Stimulated activated CD4-positive, alpha-beta T cell treated with anti-CD3 and anti-CD28 coated beads, Interleukin-4, amount 100 ng/mL, for 4 hours (primary cell): ENCODE results near the gene PDE6D.
A peak's percentile ranks its signal among the peaks of the same experiment; 100 is the strongest.
"Not testable (repeated sequence)": the region's sequence is repeated elsewhere in the genome, so short reads cannot be mapped to it uniquely, and the experiment has no call there.

Source experiments
- DNase-seq, 2 experiments: peaks; one replicate each; pipeline ENCODE4 v3.0.0-alpha.2; 2020

Gene PDE6D

DNA sequence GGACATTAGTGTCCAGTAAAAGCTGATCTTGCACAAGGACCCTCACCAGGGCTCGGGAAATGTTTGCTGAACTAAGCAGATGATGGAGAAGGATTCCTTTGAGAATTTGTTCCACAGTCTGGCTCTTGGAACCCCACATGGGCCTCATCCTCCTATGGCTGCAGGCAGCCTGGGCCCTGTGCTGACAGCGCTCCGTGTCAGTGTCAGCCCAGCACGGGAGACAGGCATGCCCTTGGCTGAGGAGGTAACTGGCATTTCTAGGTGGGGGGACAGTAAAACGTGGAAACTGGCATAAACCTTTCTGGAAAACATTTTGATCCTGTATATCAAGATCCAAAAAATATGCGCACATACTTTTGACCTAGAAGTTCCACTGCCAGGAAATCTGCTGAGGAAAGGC is 62.3 kb downstream of the PDE6D start:
- no peak for DNase-seq

DNA sequence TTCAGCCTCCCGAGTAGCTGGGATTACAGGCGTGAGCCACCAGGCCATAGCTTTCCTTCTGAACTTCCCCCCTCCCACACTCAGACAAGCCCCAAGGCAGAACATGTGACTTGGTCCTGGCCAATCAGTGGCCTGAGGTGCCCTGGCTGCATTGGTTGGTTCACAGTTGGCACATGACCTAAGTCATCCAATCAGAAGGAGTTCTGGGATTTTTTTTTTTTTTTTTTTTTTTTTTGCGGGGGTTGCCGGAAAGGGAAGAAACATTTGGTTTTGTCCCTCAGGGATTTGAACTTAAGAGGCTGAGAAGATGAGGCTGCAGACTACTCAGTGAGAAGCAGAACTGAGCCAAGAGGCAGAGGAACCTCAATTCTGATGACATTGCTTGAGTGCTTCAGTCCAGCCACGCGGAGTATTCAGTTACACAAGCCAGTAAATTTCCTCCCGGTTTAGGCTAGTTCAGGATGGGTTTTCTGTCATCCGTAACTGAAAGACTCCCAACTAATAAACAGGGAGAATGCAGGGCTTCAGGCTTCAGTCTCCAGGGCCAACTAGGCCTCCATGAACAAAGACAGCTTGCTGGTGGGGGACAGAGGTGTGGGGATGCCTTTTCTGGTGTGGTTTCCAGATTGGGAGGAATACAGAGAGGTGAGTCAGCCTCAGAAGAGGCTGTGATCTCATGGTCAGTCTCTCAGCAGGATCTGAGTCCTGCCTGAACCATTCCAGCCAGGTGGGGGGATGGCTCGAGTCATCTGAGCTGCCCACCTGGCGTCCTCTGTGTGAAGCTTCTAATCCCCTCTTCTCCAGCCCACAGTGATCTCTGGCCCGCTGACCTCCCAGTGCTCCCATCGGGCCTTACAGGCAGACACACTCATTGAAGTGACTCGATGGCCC is 63.6 kb downstream of the PDE6D start:
- DNase-seq: peak in 1 of 2 experiments; percentile 13

DNA sequence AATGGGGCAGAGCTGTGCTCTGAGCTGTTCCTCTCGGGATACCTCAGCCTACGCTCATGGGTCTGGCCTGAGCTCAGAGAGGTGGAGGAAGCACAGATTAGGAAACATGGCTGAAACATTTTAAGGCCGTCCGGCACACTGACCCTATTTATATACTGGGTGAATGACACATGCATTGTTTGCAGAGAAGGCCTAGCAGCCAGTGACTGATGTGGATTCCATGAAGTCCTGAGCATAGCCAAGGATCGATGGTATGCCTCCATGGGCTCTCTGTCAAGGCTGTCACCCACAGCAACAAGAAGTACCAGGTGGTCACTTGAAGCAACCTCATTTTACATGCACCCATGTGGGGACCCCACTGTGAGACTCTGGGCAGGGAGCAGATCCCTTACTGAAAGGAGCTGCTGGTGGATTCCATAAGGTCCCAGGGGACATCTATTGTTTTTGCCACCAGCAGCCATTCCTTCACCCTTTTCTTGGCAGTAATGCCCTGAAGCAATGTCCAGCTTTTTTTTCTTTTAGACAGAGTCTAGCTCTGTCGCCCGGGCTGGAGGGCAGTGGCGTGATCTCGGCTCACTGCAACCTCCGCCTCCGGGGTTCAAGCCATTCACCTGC is 64.3 kb downstream of the PDE6D start:
- no peak for DNase-seq

DNA sequence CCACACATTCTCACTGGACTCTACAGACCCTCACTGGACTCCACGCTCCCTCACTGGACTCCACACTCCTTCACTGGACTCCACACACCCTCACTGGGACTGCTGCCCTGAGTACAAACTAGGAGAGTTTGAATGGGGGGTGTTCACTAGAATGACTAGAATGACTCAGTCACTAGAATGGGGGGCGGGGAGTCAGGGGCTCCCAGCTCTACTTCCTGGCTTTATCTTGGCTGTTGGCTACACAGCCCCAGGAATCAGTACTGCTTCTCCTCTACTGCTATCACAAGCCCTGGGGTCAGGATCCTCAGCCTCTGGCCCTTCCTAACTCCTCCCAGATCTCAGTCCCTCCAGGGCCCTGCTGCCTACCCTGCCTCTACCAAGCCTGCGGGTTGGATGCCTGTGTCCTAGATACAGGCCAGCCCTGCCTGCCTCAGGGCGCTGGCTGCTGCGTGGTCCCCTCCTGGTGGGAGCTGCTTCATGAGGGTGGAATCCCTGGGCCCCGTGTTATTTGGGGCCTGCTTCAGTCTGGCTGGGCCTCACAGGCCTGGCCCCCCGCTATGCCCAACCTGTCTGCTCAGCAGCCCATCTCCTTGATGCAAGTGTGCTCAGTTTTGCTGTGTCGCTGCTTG is 65.0 kb downstream of the PDE6D start:
- no peak for DNase-seq

DNA sequence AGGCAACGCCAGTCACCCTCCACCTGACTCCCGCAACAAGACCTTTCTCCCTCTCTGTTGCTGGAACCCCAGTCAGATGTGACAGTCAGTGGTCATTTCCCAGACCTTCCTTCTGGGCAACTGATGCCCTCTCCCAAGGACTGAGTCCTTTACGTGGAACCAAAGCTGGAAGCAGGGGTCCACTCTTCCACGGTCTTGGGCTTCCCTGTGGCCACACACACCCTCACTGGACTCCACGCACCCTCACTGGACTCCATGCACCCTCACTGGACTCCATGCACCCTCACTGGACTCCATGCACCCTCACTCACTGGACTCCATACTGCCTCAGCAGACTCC is 65.6 kb downstream of the PDE6D start:
- DNase-seq: no peak

DNA sequence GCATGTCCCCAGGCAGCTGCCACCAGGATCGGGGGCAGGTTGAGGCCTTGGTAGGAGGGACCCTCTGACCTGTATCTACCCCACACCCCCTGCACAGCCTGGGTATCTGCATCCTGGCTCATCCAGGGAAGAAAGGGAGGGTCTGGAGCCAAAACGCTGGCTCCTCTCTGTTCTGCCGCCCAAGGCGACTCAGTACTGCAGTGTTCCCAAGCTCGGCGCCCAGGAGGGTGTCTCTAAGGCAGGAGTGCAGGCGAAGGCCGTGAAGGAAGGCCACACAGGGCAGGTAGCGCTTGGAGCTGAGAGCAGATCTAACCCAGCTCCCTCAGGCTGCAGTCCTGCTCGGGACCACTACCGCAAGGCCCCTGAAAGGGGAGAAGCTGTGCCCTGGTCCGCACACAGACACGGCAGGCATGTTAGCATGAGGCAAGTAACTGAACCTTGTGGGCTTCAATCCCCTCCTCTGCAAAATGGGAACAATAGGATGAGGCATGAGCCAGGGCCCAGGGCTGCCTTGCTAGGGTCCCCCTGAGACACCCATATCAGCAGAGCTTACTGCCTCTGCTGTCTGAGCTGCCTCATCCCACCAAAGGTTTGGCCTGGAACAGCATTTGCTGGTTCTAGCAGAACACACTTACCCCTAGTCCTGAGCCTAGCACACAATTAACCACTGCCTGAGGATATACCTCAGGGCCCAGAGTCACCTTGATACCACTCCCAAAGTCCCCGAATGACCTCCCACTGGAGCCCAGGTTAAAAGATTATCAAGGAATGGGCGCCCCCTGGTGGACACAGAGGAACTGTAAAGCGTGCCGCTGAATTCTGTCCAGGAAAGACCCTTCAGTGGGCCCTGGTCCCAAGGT is 66.2 kb downstream of the PDE6D start:
- peak; percentile 66 to 80 for DNase-seq

DNA sequence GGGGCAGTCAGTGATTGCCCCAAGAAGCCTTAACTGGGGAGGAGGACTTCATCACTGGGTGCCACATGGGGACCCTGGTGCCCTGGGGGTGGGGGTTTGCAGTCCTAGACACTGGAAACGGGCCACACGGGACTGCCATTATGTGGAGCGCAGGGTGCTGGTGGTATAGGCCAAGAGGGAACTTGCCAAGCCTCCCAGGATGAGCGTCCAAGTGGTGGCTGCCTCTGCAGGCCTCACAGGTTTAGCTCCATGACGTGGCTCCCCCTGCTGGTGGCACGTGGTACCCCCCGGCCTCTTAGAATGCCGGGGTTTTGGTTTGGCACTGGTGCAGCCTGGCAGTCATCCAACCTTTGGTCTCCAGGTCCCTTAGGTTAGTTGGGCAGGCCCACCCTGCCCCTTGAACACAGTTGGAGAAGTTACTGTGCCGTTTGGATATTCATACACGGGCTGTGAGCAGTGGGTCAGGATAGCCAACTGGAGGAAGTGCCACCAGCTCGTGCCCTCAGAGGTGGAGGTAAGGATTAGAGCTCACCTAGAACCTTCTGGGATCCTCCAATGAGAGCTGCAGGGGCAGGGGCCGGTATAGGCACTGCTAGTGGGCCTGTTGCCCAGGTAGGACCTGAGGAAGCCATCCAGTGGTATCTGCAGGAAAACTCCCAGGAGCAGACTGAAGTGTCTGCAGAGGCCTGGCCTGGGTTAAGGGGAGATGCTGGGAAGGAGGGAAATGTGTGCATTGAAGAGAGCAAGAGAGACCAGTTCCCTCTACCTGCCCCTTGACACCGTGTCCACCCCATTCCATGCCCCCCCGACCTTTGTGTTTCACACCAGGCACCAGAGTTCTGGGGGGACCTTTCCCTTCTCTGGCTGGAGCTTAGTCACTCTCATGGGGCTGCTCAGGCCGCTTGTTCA is 67.1 kb downstream of the PDE6D start:
- peak; percentile 80 to 86 for DNase-seq

DNA sequence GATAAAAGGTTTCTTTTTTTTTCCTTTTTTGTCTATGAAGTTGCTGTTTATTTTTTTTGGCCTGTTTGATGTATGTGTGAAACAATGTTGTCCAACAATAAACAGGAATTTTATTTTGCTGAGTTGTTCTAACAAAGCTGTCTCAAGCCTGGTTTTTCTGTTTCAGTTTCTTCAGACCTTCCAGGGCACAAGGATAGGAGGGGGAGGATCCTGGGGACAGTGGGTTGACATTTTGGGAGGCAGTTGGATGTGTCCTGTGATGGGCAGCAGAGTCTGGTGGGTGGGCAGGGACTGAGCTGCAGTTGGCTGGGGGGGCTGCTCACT is 67.7 kb downstream of the PDE6D start:
- DNase-seq: not testable (repeated sequence)

DNA sequence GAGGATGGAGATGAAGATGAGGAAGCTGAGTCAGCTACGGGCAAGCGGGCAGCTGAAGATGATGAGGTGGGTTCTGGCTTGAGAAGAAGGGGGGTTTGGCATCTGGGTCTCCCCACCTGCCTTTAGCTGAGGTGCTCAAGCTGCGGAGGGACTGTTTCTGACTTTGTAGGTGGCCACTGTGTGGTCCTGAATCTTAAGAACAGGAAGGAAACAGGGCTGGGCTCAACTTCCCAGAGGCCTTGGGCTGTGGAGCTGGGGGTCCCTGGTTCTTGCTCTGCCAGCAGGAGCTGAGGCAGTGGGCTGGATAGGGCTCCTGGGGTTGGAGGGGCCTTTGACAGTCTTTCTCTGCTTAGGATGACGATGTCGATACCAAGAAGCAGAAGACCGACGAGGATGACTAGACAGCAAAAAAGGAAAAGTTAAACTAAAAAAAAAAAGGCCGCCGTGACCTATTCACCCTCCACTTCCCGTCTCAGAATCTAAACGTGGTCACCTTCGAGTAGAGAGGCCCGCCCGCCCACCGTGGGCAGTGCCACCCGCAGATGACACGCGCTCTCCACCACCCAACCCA is 68.5 kb downstream of the PDE6D start:
- DNase-seq: peak; percentile 43 to 66

DNA sequence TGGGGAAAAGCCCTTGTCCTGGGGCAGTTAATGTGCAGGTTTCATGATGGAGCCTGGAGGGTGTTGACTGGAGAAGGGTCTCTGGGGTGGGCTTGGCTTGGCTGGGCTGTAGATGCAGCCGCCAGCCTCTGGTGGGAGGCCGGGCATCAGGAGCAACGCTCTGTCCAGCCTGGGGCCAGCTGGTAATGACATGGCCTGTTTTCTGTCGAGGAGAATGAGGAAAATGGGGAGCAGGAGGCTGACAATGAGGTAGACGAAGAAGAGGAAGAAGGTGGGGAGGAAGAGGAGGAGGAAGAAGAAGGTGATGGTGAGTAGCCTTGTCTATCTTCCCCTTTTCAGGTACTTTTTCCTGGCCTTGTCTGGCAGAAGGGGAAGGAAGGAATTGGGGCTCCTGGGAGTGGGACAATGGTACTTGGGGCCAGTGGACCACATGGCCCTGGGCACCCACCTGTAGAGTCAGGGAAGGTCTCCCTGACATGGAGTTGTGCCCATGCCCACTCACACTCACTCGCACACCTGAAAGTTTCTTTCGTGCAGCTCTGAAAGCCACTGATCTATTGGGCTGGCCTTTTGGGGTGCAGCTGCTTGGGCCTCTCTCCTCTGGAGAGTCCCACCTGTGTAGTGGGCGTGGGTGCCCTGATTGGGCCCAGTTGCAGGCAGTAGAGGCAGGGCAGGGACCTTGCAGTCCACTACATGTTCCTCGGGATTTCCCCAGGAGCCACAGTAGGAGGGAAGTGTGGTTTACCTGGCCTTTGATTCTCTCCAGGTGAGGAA is 69.2 kb downstream of the PDE6D start:
- DNase-seq: peak in 1 of 2 experiments; percentile 25

DNA sequence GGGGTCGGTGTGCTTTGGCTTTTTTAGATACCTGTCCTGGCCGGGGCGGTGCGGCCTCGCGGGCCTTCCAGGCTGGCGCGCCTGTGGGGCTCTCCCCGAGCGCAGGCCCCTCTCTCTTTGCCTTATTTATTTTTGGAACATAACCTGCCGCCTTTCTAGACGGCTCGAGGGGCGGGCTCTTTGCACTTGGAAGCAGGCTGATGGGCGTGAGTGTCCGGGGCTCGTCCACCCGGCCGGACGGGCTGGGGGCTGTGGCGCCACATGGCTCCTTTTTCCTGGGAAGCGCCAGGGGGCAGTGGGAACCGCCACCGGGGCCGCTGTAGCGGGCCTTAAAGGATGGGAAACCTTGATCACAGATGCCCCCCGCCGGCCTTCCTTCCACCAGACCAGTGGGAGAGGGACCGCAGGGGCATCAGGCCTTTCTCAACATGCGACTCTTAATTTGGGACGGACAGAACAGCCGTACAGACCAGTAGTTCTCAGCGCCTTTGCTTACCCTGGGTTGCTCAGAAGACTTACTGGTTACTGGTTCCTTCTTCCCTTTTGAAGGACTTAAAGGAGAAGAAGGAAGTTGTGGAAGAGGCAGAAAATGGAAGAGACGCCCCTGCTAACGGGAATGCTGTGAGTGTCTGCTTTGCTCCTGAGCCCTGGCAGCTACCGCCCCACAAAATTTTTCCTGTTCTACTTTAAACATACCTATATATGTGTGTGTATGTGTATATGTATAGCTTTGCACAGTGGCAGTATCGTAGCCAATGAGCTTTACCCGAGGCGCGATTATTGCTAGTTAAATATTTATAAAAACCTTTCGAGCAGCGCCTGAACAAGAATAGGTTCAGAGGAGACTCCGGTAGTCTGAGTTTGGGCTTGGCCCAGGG is 70.0 kb downstream of the PDE6D start:
- peak in 1 of 2 experiments; percentile 13 for DNase-seq

DNA sequence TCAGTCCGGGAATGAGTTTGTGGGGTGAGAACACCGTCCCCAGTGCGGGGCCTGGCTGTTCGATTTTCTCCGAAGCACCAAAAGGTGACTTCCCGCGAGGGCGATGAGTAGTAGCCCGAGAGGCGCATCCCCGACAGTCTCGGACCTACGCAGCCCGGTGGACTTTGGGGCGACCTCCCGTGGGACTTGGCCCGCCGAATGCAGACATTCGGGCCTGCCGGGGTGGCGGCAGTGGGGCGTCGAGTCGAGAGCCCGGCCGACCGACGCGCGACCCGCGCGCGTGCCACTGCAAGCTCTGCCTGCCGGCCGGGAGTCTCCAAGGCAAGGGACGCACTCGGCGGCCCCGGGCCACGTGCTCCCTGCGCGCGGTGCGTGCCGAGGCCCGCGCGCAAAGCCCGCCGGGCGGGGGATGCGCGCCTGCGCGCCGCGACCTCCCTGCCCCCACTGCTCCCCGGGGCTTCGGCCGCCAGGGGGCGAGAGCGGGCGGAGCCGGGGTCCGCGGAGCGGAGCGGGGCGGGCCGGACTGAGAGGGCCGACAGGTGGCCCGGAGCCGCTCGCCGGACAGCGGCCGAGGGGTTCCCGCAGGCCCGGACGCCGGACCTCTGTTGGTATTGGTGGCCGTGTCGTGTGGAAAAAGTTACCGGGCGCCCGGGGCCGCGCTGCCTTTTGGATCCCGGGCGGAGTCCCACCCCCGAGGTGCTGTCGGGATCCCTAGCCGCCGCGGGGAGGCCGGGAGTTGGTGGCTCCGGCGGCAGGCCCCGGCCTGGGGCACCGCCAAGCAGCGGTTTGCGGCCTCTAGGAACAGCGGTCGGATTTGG is 70.9 kb downstream of the PDE6D start:
- peak; percentile 75 to 83 for DNase-seq

DNA sequence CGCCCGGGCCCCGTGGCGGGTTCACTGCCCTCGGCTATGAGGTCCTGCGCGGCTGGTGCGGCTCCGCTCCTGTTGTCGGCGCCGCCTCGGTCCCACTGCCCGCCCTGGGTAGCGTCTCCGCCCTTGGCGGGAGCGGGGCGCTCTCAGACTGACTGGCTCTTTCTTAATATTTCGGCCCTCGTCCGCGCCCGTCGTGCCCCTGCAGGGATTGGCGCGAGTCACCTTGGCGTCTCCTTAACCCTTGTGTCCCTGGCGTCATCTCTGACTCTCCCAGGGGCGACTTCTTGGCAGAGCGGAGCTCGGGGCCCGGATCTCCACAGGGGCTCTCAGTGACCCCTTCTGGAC is 71.5 kb downstream of the PDE6D start:
- no peak for DNase-seq

DNA sequence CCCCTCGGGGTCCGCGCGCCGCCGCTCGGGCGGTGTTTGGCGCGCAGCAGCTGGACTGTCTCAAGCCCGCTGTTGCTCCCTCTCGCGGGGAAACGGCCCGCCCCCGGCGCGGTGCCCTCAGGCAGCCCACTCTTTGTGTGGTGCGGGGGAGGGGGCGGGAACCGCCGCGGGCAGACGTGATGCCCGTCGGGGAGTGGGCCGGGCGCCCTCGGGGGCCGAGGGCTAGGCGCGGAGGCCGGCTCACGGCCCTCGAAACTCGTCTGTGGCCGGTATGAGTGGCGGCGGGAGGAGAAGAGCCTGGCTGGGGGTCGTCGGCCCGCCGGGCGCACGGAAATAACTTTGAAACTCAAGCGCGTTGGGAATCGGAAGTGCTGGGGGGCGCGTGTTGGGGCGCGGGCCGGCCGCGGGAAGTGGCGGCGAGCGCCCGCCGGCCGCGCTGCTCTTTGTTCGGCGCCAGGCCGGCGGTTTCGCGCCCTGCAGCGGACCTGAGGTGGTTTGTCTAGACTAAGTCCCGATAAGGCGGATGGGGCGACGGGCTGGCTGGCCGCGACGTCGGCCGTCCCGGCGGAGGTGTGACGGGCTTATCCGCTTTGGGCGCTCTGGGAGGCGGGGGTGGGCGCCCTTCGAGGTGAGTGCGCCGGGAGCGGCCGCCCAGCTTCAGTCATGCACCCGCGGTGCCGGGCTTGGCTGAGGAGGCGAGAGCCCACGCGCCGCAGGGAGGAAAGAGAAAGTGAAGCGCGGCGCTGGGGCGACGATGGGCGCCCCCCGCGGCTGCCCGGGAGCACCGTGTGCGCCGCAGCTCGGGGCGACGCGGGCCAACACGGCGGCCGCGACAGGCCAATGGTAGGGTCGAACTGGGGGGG is 72.1 kb downstream of the PDE6D start:
- DNase-seq: peak; percentile 55 to 69

DNA sequence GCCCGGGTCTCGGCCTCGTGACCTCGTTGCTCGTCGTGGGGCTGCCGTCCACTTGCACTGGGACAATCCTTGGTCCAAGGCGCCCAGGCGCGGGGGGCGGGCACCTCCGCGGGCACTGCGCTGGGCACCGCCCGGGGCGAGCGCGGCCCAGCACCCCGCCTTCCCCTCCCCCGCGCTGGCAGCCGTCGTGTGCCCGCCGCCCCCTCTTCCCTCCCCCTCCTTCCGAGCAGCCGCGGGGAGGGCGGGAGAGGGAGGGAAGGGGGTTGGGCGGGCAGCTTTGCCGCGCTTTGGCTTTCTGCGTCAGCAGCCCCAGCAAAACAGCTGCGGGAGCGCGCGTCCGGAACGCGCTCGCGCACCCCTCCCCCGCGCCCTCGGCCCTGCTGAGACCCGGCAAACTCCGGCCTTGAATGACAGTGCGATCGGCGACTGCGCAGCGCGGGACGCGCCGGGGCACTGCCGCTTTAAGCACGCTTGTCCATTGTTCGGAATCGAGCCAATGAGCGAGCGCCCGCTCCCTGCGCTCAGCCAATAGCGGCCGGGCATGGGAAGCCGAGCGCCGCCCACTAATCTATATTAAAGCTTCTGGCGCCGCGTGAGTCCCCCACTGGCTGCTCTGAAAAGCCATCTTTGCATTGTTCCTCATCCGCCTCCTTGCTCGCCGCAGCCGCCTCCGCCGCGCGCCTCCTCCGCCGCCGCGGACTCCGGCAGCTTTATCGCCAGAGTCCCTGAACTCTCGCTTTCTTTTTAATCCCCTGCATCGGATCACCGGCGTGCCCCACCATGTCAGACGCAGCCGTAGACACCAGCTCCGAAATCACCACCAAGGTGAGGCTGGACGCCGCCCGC is 72.9 kb downstream of the PDE6D start, which contains the start of gene PTMA:
PTMA (plus strand) TSS at position 599 of the 846 bp plus-strand sequence; CDS start at position 781, 182 bp downstream.
- peak; percentile 99 to 100 for DNase-seq

DNA sequence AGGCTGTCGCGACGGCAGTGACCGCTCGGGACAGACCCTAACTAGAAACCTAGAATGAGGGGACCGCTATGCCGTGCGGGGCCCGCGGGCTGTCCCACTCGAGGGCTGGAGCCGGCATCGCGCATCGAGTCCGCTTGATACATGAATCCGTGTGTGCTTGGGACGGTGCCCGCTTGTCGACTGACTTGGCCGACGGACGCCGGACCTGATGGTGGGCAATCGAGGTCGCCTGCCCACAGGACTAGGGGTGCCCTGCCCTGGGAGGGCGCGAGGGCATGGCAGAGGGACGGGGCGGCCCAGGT is 73.5 kb downstream of the PDE6D start:
- DNase-seq: peak in 1 of 2 experiments; percentile 52
